ENCODE results near the gene MGRN1. TPM values are rescaled to one million over a fixed set of nuclear protein-coding genes. Genes with fewer than 3 reads are reported as not detected.

The MGRN1 gene
- total RNA-seq, 8 experiments from 2014 or later = 16.3 to 69.6 (median 34.5) TPM

DNA sequence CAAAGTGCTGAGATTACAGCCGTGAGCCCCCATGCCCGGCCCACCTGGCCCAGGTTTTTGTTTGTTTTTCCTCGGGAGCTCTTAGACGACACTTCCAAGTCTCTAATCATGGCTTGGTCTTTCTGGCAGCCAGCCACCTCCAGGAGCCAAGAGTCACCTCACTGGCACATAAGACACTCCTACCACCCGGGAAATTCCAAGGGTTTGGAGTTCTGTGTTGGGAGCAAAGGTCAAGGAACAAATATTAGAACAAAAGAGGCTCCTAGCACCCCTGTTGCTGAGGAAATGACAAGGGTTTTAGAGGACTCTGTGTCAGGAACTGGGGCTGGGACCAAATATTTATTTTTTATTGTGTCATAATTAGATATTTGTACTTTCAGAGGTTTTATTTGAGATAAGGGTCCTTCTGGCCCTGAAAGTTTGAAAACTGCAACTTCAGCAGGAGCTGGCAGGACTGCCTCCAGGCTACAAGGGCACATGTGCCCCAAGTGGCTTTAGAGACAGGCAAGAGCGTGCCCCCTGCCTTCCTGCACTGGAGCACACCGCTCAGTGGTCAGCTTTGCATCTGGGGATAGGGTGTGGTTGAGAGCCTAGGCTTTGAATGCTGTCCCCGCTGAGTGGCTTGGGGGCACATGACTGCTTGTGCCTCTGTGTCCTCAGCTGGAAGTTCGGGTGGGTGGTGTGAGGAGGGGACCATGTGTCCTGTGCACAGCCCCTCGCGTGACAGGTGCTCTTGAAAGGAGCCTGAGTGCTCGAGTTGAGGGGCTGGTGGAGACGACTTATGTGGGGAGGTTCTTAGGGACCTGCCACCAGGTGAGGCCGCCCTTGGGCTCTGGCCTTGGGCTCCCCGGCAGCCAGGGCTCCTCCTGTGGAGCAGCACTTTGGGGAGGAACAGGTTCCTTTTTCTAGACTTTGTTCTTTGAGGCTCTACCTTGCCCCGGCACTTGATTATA lies 29.7 kb downstream of the MGRN1 start:
- H3K4me3 ChIP-seq = no peak overlapping the region
- in situ Hi-C loops (cut with MboI; ENCODE audit: low pct_unique_long_range_greater_than_20kb in 2 of 9, low sequenced_read_pairs in 9 of 9, unreplicated experiment in 9 of 9) = no loop called here
- peak in 2 of 8 experiments; percentile 28 to 29 for ATAC-seq (replicated peaks in 6 of 8)
- 53 to 100% (median 85%) methylated on average over 1 to 9 of the region's 16 CpGs; no CpG with 5 or more reads in 1 of the 10 experiments for WGBS, 10 experiments
- no peaks in the 10 kb centered on the region for H3K4me1 ChIP-seq (replicated peaks in 1 of 2)
- H3K27ac ChIP-seq = no peak overlapping the region

DNA sequence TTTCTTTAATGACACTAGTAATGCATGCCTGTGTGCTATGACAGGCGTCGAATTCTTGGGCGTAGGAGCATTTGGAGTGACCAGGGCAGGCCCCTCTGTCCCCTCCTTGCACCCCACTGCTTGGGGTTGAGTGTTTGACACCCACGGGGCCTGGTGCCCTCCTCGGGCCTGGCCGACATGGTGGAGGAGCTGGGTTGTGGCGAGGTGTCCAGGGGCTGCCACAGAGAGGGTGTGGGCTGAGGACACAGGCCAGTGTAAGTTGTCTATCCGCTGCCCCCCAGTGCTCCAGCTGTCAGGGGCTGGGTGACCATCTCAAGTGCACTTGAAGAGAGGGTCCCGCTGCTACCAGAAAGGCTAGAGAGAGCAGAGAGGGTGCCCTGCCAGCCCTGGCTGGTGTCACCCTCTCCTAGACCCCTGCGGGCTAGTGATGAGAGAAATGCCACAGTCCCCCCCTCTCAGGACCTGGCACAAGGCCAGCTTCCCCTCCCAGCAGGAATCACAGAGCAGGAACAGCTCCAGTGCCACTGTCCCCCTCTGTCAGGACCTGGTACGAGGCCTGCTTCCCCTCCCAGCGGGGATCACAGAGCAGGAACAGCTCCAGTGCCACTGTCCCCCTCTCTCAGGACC lies 30.5 kb downstream of the MGRN1 start:
- Histone ChIP-seq H3K4me1 (replicated peaks in 1 of 2) (peaks cover 4 to 8% of the 10 kb centered on the region in 2 donors), H3K4me3 (no peak overlapping the region), H3K27ac (no peak overlapping the region)
- no peak for ATAC-seq (replicated peaks in 6 of 8)
- in situ Hi-C loops (cut with MboI; ENCODE audit: low pct_unique_long_range_greater_than_20kb in 2 of 9, low sequenced_read_pairs in 9 of 9, unreplicated experiment in 9 of 9) = no loop called here
- 80 to 100% (median 93%) methylated on average over 1 to 5 of the region's 12 CpGs; no CpG with 5 or more reads in 4 of the 10 experiments for WGBS, 10 experiments

DNA sequence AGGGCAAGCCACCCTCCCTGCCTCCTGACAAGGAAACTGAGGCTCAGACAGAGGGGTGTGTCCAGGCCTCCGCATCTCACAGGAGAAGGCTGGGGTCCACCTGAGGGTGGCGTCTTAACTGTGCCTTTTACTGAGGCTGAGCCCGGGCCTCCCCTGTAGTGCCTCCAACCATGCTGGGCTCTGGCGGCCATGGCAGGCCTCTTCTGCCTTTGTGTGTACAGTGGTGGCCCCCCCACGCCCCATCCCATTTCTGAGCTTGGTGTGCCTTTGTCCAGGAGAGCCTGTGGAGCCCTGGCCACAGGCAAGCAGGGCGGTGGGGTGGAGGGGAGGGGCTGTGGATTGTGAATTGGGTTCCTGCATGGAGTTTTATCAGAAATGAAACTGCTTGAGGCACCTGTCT lies 31.2 kb downstream of the MGRN1 start:
- no peak overlapping the region for H3K27ac ChIP-seq
- in situ Hi-C loops (cut with MboI; ENCODE audit: low pct_unique_long_range_greater_than_20kb in 2 of 9, low sequenced_read_pairs in 9 of 9, unreplicated experiment in 9 of 9) = no loop called here
- no peak overlapping the region for H3K4me3 ChIP-seq
- H3K4me1 ChIP-seq (replicated peaks in 1 of 2) = peaks cover 9 to 13% of the 10 kb centered on the region in 2 donors
- no peak for ATAC-seq (replicated peaks in 6 of 8)
- 80 to 100% methylated on average over 1 of the region's 6 CpGs; no CpG with 5 or more reads in 8 of the 10 experiments for WGBS, 10 experiments

GRCh38 chr16:4656221-4656620 lies 31.6 kb downstream of the MGRN1 start:
- in situ Hi-C loops (cut with MboI; ENCODE audit: low pct_unique_long_range_greater_than_20kb in 2 of 9, low sequenced_read_pairs in 9 of 9, unreplicated experiment in 9 of 9) = no loop called here
- Histone ChIP-seq H3K4me1 (replicated peaks in 1 of 2) (peaks cover 10 to 16% of the 10 kb centered on the region in 2 donors), H3K27ac (no peak overlapping the region), H3K4me3 (no peak overlapping the region)
- WGBS, 10 experiments = 83 to 100% (median 100%) methylated on average over 2 to 9 of the region's 12 CpGs; no CpG with 5 or more reads in 5 of the 10 experiments
- ATAC-seq (replicated peaks in 6 of 8) = no peak

- WGBS, 10 experiments = 65 to 100% (median 95%) methylated on average over 2 to 8 of the region's 25 CpGs; no CpG with 5 or more reads in 2 of the 10 experiments
- ATAC-seq (replicated peaks in 6 of 8) = no peak
- H3K4me1 ChIP-seq (replicated peaks in 1 of 2) = peaks cover 10 to 16% of the 10 kb centered on the region in 2 donors
- in situ Hi-C loops (cut with MboI; ENCODE audit: low pct_unique_long_range_greater_than_20kb in 2 of 9, low sequenced_read_pairs in 9 of 9, unreplicated experiment in 9 of 9) = no loop called here
- no peak overlapping the region for H3K27ac ChIP-seq
- no peak overlapping the region for H3K4me3 ChIP-seq
Observed at GRCh38 chr16:4656695-4657686, 32.4 kb downstream of the MGRN1 start.

DNA sequence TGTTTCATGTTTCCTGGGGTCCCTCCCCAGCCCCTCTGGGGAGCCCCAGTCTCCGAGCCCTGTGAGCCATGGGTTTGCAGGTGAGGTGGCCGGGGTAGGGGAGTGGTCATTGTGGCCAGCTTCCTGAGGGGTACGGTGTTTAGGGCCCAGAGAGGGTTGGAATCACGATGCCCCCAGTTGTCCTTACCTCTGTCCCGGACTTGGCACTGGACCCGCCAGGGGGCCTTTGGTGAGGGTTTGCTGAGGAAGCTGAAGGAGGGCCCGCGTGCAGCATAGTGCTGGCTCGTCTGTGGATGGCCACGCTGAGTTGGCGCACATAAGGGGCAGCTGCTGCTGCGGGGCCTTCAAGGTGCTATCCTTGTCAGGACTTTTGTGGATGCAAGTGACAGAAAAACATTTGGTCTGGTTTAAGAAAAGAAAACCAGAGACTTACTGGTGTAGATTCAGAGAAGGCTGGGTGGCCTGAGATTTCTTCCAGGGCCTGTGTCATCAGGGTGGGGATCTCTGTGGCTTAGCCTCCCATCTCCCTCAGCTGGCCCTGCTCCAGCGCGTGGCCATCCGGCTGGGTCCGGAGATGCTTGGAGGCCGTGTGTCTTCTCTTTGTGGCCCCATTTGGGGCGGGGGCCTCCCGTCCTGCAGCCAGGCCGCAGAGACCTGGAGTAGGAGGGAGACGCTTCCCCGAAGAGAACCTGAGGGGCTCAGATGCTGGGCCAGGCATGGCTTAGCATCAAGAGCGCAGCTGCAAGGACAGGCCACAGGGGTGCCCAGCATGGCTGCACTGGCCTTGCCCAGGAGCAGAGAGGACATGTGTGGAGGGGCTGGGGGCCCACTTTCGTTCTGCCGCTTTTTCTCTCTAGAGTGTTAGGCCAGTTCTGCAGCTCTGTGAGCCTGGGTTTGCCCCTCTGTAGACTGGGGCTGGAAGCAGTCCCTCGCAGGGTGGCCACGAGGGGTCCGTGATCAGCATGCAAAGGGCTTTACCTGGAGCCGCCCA lies 35.0 kb downstream of the MGRN1 start:
- 40 to 100% (median 99%) methylated on average over 1 to 8 of the region's 29 CpGs; no CpG with 5 or more reads in 4 of the 10 experiments for WGBS, 10 experiments
- ATAC-seq (replicated peaks in 6 of 8) = peak in 4 of 8 experiments; percentile 1 to 72 (median 4)
- in situ Hi-C loops (cut with MboI; ENCODE audit: low pct_unique_long_range_greater_than_20kb in 2 of 9, low sequenced_read_pairs in 9 of 9, unreplicated experiment in 9 of 9) = no loop called here
- peaks cover 10 to 33% of the 10 kb centered on the region in 2 donors for H3K4me1 ChIP-seq (replicated peaks in 1 of 2)
- no peak overlapping the region for H3K4me3 ChIP-seq
- peak overlapping the region in 1 of 2 donors; percentile 21 for H3K27ac ChIP-seq

DNA sequence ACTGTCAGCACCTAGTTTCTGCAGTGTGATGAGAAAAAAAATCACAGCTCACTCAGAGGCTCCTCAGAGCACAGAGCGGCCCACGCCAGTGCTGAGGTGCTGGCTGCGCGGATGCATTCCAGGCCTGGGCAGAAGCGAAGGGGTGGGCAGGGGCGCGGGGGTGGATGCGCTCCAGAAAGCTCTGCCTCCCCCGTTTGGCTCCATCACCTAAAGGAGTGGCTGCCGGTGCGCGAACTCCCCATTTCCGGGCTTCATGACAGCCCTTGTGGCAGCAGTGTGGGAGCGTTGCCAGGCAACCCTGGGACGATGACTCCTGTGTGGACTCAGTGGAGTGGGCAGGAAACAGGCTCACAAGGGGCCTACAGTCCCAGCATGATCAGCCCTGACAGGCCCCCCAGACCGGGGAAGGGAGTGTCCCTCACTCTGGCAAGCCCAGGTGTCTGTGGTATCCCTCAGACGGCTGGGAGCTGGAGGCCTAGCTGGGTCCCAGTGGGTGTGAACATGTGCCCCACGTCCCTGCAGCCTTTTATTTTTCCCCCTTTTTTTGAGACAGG lies 35.9 kb downstream of the MGRN1 start:
- Histone ChIP-seq H3K4me3 (no peak overlapping the region), H3K4me1 (replicated peaks in 1 of 2) (peaks cover 10 to 33% of the 10 kb centered on the region in 2 donors), H3K27ac (peak overlapping the region; percentile 51 to 57)
- WGBS, 10 experiments = 17 to 50% (median 31%) methylated on average over 1 to 4 of the region's 18 CpGs; no CpG with 5 or more reads in 7 of the 10 experiments
- in situ Hi-C loops (cut with MboI; ENCODE audit: low pct_unique_long_range_greater_than_20kb in 2 of 9, low sequenced_read_pairs in 9 of 9, unreplicated experiment in 9 of 9) = no loop called here
- peak in 6 of 8 experiments; percentile 19 to 89 (median 80) for ATAC-seq (replicated peaks in 6 of 8)

DNA sequence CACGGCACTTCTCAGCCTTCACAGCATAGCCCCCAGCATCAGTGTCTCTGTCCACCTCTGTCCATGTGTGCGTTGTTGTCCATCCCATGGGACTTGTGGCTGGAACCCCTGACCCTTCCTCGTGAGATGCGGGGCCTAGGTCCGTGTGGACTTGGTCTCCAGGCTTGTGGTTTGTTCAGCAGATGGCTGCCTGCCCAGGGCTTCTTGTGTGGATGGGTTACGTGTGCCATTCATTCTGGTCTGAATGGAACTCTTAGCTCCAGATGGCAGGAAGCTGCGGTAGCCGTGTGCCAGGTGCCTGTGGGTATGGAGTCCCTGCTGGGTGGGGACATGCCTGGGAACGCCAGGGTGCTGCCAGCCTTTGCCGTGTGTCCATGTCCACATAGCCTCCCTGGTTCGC lies 37.0 kb downstream of the MGRN1 start:
- no peak for ATAC-seq (replicated peaks in 6 of 8)
- in situ Hi-C loops (cut with MboI; ENCODE audit: low pct_unique_long_range_greater_than_20kb in 2 of 9, low sequenced_read_pairs in 9 of 9, unreplicated experiment in 9 of 9) = no loop called here
- peaks cover 10 to 33% of the 10 kb centered on the region in 2 donors for H3K4me1 ChIP-seq (replicated peaks in 1 of 2)

DNA sequence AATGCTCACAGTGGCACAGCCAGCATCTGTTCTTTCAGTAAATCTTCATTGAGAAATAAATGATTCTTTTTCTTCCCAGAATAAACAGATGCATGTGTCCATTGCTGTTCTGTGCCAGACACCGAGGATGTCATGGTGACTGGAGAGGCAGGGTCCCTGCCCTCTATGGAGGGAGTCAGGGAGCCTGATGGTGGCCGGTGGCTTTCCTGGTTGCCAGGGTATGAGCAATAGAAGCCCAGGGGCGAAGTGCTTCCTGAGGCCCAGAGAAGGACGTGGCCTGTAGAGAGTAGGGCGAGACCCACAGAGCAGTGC lies 38.8 kb downstream of the MGRN1 start:
- in situ Hi-C loops (cut with MboI; ENCODE audit: low pct_unique_long_range_greater_than_20kb in 2 of 9, low sequenced_read_pairs in 9 of 9, unreplicated experiment in 9 of 9) = no loop called here
- Histone ChIP-seq H3K4me3 (no peak overlapping the region), H3K27ac (peak overlapping the region in 1 of 2 donors; percentile 65), H3K4me1 (replicated peaks in 1 of 2) (peaks cover 10 to 42% of the 10 kb centered on the region in 2 donors)
- peak in 2 of 8 experiments; percentile 6 to 61 for ATAC-seq (replicated peaks in 6 of 8)
- 17 to 100% (median 77%) methylated on average over 1 to 2 of the region's 5 CpGs; no CpG with 5 or more reads in 6 of the 10 experiments for WGBS, 10 experiments

More for the DNA sequence above, 37.0 kb downstream of the MGRN1 start:
- no peak overlapping the region for H3K4me3 ChIP-seq
- H3K27ac ChIP-seq = no peak overlapping the region
- WGBS, 10 experiments = 67 to 91% (median 87%) methylated on average over 3 to 6 of the region's 11 CpGs; no CpG with 5 or more reads in 7 of the 10 experiments

DNA sequence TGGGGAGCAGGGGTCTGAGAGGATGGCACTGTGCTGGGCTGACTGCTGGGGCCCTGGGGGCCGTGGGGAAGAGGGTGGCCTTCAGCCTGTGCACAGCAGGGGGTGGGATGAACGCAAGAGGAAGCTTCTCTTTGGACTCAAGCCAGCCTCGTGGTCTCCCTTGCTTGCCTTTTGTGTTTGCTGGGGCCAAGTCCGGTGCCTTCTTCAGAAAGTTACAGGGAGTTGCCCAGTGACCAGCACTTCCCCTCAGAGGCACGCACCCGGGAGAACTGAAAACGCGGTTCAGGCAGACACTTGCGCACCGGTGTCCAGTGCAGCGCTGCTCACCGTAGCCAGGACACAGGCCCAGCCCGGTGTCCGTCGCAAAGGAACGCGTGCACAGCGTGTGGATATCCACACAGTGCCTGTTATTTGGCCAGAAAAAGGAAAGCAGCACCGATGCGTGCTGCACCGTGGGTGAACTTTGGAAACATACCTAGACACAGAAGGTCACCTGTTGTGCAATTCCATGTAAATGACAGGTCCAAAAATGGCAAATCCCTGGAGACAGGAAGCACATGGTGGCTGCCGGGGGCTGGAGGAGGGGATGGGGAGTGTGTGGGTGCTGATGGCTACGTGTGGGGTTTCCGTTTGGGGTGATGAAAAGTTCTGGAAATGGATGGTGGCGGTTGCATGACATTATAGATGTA lies 39.3 kb downstream of the MGRN1 start:
- ATAC-seq (replicated peaks in 6 of 8) = peak in 3 of 8 experiments; percentile 68 to 79 (median 72)
- Histone ChIP-seq H3K4me1 (replicated peaks in 1 of 2) (peaks cover 10 to 42% of the 10 kb centered on the region in 2 donors), H3K27ac (peak overlapping the region in 1 of 2 donors; percentile 65), H3K4me3 (no peak overlapping the region)
- in situ Hi-C loops (cut with MboI; ENCODE audit: low pct_unique_long_range_greater_than_20kb in 2 of 9, low sequenced_read_pairs in 9 of 9, unreplicated experiment in 9 of 9) = no loop called here
- 60 to 100% (median 99%) methylated on average over 1 to 17 of the region's 25 CpGs; no CpG with 5 or more reads in 2 of the 10 experiments for WGBS, 10 experiments

Data from motor neuron (in vitro differentiated cells).